NCI-H1694 (cell line): ENCODE data around the gene LMCD1.
"Not testable (repeated sequence)": the region's sequence is repeated elsewhere in the genome, so short reads cannot be mapped to it uniquely, and the experiment has no call there.

ENCODE experiments used
- DNase-seq: peaks from one replicate; lab custom pipeline; 2025; lab: John Stamatoyannopoulos, UW

Gene LMCD1

GRCh38 chr3:8561370-8561769 is 59.7 kb downstream of the LMCD1 start:
- no peak for DNase-seq

- no peak for DNase-seq
Observed at GRCh38 chr3:8562081-8562595, 60.5 kb downstream of the LMCD1 start.

GRCh38 chr3:8563146-8563545 is 61.5 kb downstream of the LMCD1 start:
- DNase-seq, result no peak

GRCh38 chr3:8563597-8563996 is 62.0 kb downstream of the LMCD1 start:
- no peak for DNase-seq

GRCh38 chr3:8565376-8565775 is 63.8 kb downstream of the LMCD1 start:
- no peak for DNase-seq

GRCh38 chr3:8567784-8568575 is 66.4 kb downstream of the LMCD1 start:
- DNase-seq, result no peak

GRCh38 chr3:8571256-8571655 is 69.6 kb downstream of the LMCD1 start:
- no peak for DNase-seq

- no peak for DNase-seq
Observed at GRCh38 chr3:8573342-8573926, 71.8 kb downstream of the LMCD1 start.

- no peak for DNase-seq
Observed at GRCh38 chr3:8574040-8574669, 72.5 kb downstream of the LMCD1 start.

- no peak for DNase-seq
Observed at GRCh38 chr3:8574670-8575322, 73.2 kb downstream of the LMCD1 start.

- DNase-seq, result no peak
Observed at GRCh38 chr3:8575364-8576104, 73.9 kb downstream of the LMCD1 start.

- no peak for DNase-seq
Observed at GRCh38 chr3:8576436-8576835, 74.8 kb downstream of the LMCD1 start.

GRCh38 chr3:8576841-8577571 is 75.4 kb downstream of the LMCD1 start:
- DNase-seq, result no peak

GRCh38 chr3:8578282-8578681 is 76.7 kb downstream of the LMCD1 start:
- no peak for DNase-seq

GRCh38 chr3:8579096-8579495 is 77.5 kb downstream of the LMCD1 start:
- DNase-seq, result no peak

GRCh38 chr3:8579943-8580342 is 78.3 kb downstream of the LMCD1 start:
- no peak for DNase-seq

- DNase-seq, result not testable (repeated sequence)
Observed at GRCh38 chr3:8580434-8580833, 78.8 kb downstream of the LMCD1 start.

GRCh38 chr3:8581373-8581772 is 79.8 kb downstream of the LMCD1 start:
- no peak for DNase-seq

- DNase-seq, result no peak
Observed at GRCh38 chr3:8581806-8582445, 80.3 kb downstream of the LMCD1 start.

GRCh38 chr3:8584661-8585060 is 83.0 kb downstream of the LMCD1 start:
- DNase-seq, result no peak
